Aortic smooth muscle cell (primary cell): ENCODE data around the gene TUFT1. TPM values are rescaled to one million over a fixed set of nuclear protein-coding genes. Genes with fewer than 3 reads are reported as not detected.

ENCODE experiments used
- total RNA-seq: library from RNA; depleted of rRNA; stranded (reverse); fragments of >200 nt; gene quantifications from 2 replicates; pipeline ENCODE4 v1.2.3, GENCODE V29; 2014

Gene TUFT1
- 3.0 and 4.1 TPM in 2 replicates for total RNA-seq

GRCh38 chr1:151540021-151540981 is at the start of gene TUFT1:
TUFT1 (plus strand) TSS chr1:151540309; CDS start chr1:151540367, 58 bp downstream.

DNA sequence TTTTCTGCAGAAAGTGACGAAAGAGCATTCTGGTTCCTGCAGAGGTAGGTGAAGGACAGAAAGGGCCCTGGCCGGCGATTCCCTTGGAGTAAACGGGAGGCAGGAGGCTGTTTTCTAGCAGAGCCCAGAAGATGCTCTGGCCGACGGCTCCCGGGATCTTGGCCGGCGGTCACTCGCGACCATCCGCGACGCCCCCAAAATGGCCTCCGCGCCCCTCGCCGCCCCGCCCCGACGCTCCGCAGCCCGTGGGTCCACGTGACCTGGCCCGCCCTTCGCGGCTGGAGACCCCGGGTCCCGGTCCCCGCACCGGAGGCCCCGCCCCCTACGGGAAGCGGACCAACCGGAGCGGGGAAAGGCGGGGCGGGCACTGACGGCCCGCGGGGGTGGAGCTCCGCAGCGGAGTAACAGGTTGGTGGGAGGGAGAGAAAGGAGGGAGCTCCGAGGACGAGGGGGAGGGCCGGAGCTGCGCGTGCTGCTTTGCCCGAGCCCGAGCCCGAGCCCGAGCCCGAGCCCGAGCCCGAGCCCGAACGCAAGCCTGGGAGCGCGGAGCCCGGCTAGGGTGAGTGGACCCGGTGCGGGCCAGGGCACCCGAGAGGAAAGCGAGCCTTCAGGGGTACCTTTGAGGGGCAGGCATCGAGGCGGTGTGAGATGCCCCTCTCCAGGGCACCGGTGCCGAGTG is 29.0 kb upstream of the TUFT1 start, which contains the start of gene CGN:
CGN (plus strand) TSS at position 431 of the 679 bp plus-strand sequence. CDS start 7,133 bp downstream, outside the sequence.

DNA sequence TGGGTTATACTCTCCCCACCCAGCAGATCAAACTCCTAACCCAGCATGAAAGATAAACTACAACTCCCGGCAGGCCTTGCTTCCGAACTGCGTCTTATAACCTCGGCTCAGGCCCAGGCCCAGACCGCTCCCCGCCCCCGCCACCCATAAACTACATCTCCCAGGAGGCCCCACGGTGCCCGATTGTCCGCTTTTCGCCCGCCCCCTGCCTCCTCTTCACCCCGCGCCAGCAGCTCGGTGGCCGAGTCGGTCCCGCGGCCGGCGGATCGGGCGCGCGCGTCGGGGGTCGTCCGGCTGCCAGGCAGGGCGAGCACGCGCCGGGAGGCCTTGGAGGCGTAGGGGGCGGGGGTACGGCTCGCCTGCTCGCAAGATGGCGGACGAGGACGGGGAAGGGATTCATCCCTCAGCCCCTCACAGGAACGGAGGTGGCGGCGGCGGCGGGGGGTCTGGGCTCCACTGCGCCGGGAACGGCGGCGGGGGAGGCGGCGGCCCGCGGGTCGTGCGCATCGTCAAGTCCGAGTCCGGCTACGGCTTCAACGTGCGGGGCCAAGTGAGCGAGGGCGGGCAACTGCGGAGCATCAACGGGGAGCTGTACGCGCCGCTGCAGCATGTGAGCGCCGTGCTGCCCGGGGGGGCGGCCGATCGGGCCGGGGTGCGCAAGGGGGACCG is 71.9 kb downstream of the TUFT1 start, which contains the start of gene SNX27:
SNX27 (plus strand) TSS at position 219 of the 669 bp plus-strand sequence; CDS start at position 371, 152 bp downstream.

Other genes with a start within 250 kb of the TUFT1 start
- 35.9 and 39.4 TPM in 2 replicates for gene PI4KB, start 212.9 kb upstream of the TUFT1 start, total RNA-seq
- 38.2 and 38.4 TPM in 2 replicates for gene RFX5, start 193.1 kb upstream of the TUFT1 start, total RNA-seq
- gene SELENBP1, start 167.6 kb upstream of the TUFT1 start, total RNA-seq, result 124 and 125 TPM in 2 replicates
- gene PSMB4, start 140.7 kb upstream of the TUFT1 start, total RNA-seq, result 368 and 392 TPM in 2 replicates
- gene POGZ, start 80.8 kb upstream of the TUFT1 start, total RNA-seq, result 12.0 and 22.3 TPM in 2 replicates
- gene CGN, start 28.9 kb upstream of the TUFT1 start, total RNA-seq, result under 0.01 and 0.06 TPM in 2 replicates
- gene SNX27, start 71.7 kb downstream of the TUFT1 start, total RNA-seq, result 22.5 and 23.3 TPM in 2 replicates
- gene CELF3, start 176.5 kb downstream of the TUFT1 start, total RNA-seq, result not detected in 2 replicates
- 1.1 TPM in 1 of 2 replicates, not detected in the other for gene RIIAD1, start 181.2 kb downstream of the TUFT1 start, total RNA-seq
- gene MRPL9, start 223.2 kb downstream of the TUFT1 start, total RNA-seq, result 66.6 and 73.0 TPM in 2 replicates